NT2/D1 (cell line): ENCODE measurements around the gene APOA5.

Source experiments
- DNase-seq: peaks from one replicate; pipeline ENCODE4 v3.0.0-alpha.2; 2011; ENCODE audit warnings: low read depth, low spot score
- H3K27me3 ChIP-seq: 2 replicates; pipeline ENCODE4 v1.6.0; 2011; ENCODE audit warnings: mild to moderate bottlenecking; ENCODE audit not compliant: insufficient read length, insufficient read depth
- H3K36me3 ChIP-seq: 2 replicates; pipeline ENCODE4 v1.6.1; 2011; ENCODE audit warnings: mild to moderate bottlenecking, low read length, mixed read lengths; ENCODE audit not compliant: insufficient read depth, insufficient read length
- H3K4me1 ChIP-seq: 2 replicates; pipeline ENCODE4 v1.5.1; 2011; ENCODE audit not compliant: insufficient read depth, insufficient read length
- H3K4me3 ChIP-seq: 2 replicates; pipeline ENCODE4 v1.5.1; 2011; ENCODE audit warnings: low read depth; ENCODE audit not compliant: insufficient read length
- H3K9ac ChIP-seq: 2 replicates; pipeline ENCODE4 v1.6.0; 2011; ENCODE audit warnings: low read depth; ENCODE audit not compliant: insufficient read length
- H3K9me3 ChIP-seq: 2 replicates; pipeline ENCODE4 v1.5.1; 2011; ENCODE audit warnings: mild to moderate bottlenecking, low read length; ENCODE audit not compliant: insufficient read depth
- SUZ12 ChIP-seq: IDR thresholded peaks from 2 replicates; pipeline ENCODE4 v1.6.1; 2011; ENCODE audit not compliant: insufficient read length, insufficient read depth; ENCODE audit errors: extremely low read depth
- YY1 ChIP-seq: IDR thresholded peaks from 2 replicates; pipeline ENCODE4 v1.6.1; 2011; ENCODE audit not compliant: insufficient read length, insufficient read depth
- ZNF274 ChIP-seq: IDR thresholded peaks from 2 replicates; pipeline ENCODE4 v1.6.1; 2011; ENCODE audit warnings: mild to moderate bottlenecking, low read depth, low read length

The APOA5 gene

DNA sequence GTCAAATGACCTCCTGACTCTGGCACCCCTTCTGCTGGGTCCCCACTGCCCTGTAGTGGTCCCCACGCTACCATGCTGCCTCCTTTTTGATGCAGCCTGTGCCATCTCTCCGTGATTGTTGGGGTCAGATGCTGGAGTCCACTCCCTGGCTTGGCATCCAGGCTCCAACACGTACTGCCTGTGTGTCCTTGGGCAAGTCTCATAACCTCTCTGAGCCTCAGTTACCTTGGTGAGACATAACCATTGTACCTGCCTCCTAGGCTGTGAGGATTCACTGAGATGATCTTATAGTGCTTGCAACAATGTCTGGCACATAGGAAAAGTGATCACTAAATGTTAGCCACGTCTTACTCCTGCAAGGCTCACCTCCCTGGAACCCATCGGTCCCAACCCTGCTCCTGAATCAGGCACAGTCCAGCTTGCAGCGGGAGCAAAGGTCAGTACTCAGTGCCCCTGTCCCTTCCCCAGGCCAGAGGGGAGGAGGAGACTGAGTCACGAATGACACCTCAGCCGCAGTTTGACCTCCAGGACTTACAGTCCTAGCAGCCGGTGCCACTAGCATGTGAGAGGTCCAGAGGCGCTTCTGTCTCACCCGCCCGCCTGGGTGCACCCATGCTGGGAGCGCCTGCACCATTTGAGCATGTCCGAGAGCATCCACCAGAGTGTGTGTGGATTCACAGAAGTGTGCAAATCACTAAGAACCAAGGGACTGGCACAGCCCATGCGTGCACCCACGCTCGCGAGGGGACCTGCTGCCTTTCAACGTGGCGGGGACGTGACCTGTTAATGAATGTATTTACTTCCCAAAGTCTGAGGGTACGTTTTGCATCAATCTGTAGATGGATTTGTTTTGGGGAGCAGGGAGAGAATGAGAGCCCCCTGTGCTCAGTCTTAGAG, 34.4 kb upstream of the APOA5 start:
- TF ChIP-seq SUZ12 (no peak), YY1 (no peak), ZNF274 (no peak)
- Histone ChIP-seq H3K9ac (no peak overlapping the region), H3K36me3 (no peaks in the 10 kb centered on the region), H3K27me3 (peaks cover 11% of the 10 kb centered on the region), H3K9me3 (no peaks in the 10 kb centered on the region), H3K4me1 (peaks cover 18% of the 10 kb centered on the region), H3K4me3 (no peak overlapping the region)
- no peak for DNase-seq

DNA sequence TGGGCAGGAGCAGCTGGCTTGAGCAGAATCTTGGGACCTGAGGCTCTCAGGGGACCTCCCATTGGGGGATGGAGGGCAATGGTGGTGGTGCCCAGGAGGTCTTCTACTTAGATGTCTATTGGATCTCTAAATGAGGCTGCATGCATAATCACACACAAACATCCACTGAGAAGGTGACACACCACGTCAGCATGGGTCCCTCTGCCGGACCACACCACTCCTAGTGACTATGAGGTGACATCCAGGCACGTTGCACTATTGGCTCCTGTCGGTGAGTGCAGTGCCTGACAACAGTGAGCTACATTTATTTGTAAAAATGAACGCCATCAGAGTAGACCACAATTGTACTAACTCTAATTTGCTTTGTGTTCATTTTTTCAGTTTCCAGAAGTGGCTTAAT, 33.8 kb upstream of the APOA5 start:
- no peak for TF ChIP-seq ZNF274
- TF ChIP-seq YY1, result no peak
- TF ChIP-seq SUZ12, result no peak
- Histone ChIP-seq H3K27me3 (peaks cover 11% of the 10 kb centered on the region), H3K4me3 (no peak overlapping the region), H3K9ac (no peak overlapping the region), H3K4me1 (peaks cover 18% of the 10 kb centered on the region), H3K9me3 (no peaks in the 10 kb centered on the region), H3K36me3 (no peaks in the 10 kb centered on the region)
- DNase-seq, result no peak

DNA sequence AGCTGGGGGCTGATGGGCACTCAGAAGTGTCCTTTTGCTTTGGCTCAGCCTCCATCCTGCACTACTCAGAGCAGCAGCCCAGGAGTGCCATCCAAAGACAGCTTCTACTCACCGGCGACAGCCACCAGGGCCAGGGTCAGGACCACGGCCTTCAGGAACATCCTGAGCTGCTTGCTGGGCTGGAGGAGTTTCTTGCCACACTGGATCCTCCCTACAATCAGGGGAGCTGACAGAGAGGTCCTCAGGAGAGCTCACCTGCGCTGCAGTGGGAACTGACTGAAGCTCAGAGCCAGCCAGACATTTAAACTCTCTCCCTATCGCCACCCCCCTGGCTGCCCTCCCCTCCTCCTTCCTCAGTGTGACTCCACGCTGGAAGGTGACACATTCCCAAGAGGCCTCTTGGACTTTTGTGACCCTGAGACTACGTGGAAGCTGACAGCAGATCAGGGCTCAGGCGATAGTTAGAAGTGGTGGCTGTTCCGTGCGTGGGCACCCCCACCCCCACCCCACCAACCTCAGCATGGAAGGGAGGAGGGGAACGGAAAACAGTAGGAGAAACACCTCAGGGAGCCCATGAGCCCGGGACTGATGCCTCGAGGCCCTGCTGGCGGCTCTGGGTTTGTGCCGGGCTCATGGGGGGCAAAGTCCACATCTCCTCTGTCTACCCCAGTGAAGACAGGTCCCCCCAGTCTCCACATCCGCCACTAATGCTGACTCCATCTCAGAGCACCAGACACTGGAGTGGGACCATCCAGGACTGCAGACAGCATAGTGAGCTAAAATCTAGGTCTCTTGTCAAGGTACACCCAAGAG, 31.6 kb upstream of the APOA5 start, which contains the start of gene APOA4:
APOA4 (minus strand) TSS at position 274 of the 813 bp plus-strand sequence; CDS start at position 161, 113 bp downstream.
- Histone ChIP-seq H3K27me3 (peaks cover 11% of the 10 kb centered on the region), H3K9ac (no peak within 1 kb of the TSS), H3K4me3 (no peak within 1 kb of the TSS), H3K36me3 (no peaks in the 10 kb centered on the region), H3K9me3 (no peaks in the 10 kb centered on the region), H3K4me1 (peaks cover 14% of the 10 kb centered on the region)
- no peak for DNase-seq
- TF ChIP-seq SUZ12, result no peak
- TF ChIP-seq YY1, result no peak
- TF ChIP-seq ZNF274, result no peak

DNA sequence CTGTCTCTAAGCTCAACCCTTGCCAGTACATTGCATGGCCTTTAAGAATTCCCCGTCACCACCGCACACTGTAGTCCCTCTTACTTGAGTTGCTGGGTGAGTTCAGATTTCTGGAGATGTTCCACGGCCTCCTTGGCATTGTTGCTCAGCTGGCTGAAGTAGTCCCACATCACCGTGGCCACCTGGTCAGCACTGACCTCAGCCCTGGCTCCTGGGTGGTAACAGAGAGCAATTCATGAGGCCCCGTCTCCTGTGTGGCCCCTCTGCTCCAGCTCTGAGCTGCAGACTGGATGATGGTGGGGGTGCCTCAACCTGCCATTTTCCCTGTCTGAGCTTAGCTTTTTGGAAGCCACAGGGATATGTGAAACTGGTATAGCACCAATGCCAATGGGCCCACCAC, 30.9 kb upstream of the APOA5 start:
- Histone ChIP-seq H3K4me3 (no peak overlapping the region), H3K27me3 (peaks cover 11% of the 10 kb centered on the region), H3K9ac (no peak overlapping the region), H3K9me3 (no peaks in the 10 kb centered on the region), H3K4me1 (peaks cover 12% of the 10 kb centered on the region), H3K36me3 (no peaks in the 10 kb centered on the region)
- TF ChIP-seq ZNF274, result no peak
- TF ChIP-seq YY1, result no peak
- TF ChIP-seq SUZ12, result no peak
- DNase-seq, result no peak

DNA sequence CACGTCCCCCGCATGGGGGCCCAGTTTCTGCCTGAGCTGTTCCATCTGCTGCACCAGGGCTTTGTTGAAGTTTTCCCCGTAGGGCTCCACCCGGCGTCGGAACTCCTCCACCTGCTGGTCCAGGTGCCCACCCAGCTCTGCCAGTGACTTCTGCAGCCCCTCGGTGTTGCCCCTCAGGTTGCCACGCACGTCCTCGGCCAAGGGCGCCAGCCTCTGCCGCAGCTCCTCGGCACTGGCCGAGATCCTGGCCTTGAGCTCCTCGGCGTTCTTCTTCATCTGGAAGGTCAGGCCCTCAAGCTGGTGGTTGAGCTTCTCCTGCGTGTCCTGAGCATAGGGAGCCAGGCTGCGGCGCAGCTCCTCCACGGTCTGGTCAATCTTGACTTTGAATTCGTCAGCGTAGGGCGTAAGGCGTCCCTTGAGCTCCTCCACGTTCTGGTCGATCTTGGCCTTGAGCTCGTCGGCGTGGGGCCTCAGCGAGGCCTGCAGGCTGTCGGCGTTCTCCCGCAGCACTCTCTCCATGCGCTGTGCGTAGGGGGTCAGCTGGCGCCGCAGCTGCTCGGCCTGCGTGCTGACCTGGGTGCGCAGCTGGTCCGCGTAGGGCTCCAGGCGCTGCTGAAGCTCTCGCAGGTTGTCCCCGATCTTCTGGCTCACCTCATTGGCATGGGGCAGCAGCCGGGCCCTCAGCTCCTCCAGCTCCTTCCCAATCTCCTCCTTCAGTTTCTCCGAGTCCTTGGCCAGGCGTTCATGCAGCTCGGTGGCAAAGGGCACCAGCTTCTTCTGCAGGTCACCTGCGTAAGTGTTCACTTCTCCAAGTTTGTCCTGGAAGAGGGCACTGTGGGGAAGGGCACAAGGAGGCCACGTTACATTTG, 29.6 kb upstream of the APOA5 start:
- Histone ChIP-seq H3K4me1 (peaks cover 5% of the 10 kb centered on the region), H3K4me3 (no peak overlapping the region), H3K27me3 (peaks cover 10% of the 10 kb centered on the region), H3K9me3 (no peaks in the 10 kb centered on the region), H3K9ac (no peak overlapping the region), H3K36me3 (no peaks in the 10 kb centered on the region)
- no peak for TF ChIP-seq SUZ12
- no peak for TF ChIP-seq YY1
- TF ChIP-seq ZNF274, result no peak
- no peak for DNase-seq

DNA sequence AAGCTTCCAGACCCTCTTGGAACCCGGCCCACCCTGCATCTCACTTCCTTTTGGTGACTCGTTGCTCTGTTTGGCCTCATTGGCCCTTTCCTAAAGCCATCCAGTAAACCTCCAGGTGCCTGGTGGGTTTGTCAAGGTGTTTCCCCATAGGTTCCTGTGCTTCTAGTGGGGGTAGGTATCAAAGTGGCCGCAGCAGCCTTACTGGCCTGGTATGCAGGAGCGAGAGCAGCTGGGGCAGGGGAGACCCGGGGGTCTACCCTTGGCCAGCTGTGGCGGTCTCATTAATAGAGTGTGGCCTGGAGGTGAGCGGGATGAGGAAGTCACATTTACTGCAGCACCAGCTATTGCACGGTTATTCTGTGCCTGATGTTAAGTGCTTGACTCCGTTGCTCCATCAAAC, 27.4 kb upstream of the APOA5 start:
- no peak for DNase-seq
- H3K4me3 ChIP-seq, result no peak overlapping the region
- H3K27me3 ChIP-seq, result no peaks in the 10 kb centered on the region
- TF ChIP-seq SUZ12 (no peak), YY1 (no peak), ZNF274 (no peak)
- H3K36me3 ChIP-seq, result no peaks in the 10 kb centered on the region
- H3K9ac ChIP-seq, result no peak overlapping the region
- H3K9me3 ChIP-seq, result no peaks in the 10 kb centered on the region
- peaks cover 5% of the 10 kb centered on the region for H3K4me1 ChIP-seq

DNA sequence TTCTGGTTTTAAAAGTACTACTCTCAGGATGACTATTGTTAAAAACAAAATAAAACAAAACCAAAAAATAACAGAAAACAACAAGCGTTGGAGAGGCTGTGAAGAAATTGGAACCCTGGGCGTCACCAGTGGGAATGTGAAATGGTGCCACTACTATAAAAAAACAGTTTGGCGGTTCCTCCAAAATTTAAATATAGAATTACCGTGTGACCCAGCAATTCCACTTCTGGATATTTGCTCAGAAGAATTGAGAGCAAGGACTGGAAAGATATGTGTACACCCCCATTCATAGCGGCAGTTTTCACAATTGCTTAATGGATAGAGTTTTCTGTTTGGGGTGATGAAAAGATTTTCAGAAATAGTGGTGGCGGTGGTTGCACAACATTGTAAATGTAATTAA, 22.8 kb upstream of the APOA5 start:
- Histone ChIP-seq H3K9ac (no peak overlapping the region), H3K36me3 (no peaks in the 10 kb centered on the region), H3K4me1 (no peaks in the 10 kb centered on the region), H3K9me3 (no peaks in the 10 kb centered on the region), H3K27me3 (no peaks in the 10 kb centered on the region), H3K4me3 (no peak overlapping the region)
- TF ChIP-seq SUZ12 (no peak), ZNF274 (no peak), YY1 (no peak)
- DNase-seq, result no peak
